H1 (cell line): ENCODE data around the gene PLPPR1. TPM values are rescaled to one million over a fixed set of nuclear protein-coding genes. Genes with fewer than 3 reads are reported as not detected.

Experiments used
- CTCF ChIA-PET: fragments of 300-600 bp; sonication (Branson Sonifier 250); formaldehyde crosslinking; loops from one replicate; lab custom pipeline; 2021; ENCODE audit not compliant: partially characterized antibody; lab: Charles Lee
- POLR2A ChIA-PET: fragments of 300-600 bp; sonication (Branson Sonifier 250); formaldehyde crosslinking; loops from one replicate; lab custom pipeline; 2021; ENCODE audit warnings: inconsistent platforms; ENCODE audit not compliant: partially characterized antibody; lab: Charles Lee
- DNase-seq, 2 experiments: peaks; one replicate each; pipeline versions ENCODE4 v3.0.0 to v3.0.0-alpha.2; 2010 to 2022; ENCODE audit warnings: low spot score in 2 of 2, low read depth in 1 of 2, mixed read lengths in 1 of 2
- FAIRE-seq: peaks from 2 replicates; lab custom pipeline; 2011; peaks lifted over from hg19 to GRCh38; lab: Jason Lieb, UNC
- H2AFZ ChIP-seq: 2 replicates; pipeline ENCODE4 v1.8.1; 2012; ENCODE audit warnings: low read length, inconsistent platforms
- H2AK5ac ChIP-seq: 2 replicates; pipeline ENCODE4 v1.6.1; 2013; ENCODE audit warnings: low read depth, low read length
- H2BK120ac ChIP-seq: replicated peaks from 2 replicates; pipeline ENCODE3; 2013; ENCODE audit warnings: low read depth, low read length, inconsistent platforms
- H2BK12ac ChIP-seq: 2 replicates; pipeline ENCODE4 v1.6.1; 2013; ENCODE audit warnings: low read depth, low read length
- H2BK15ac ChIP-seq: 2 replicates; pipeline ENCODE4 v1.6.1; 2013; ENCODE audit warnings: low read length
- H2BK20ac ChIP-seq: 2 replicates; pipeline ENCODE4 v1.6.1; 2013; ENCODE audit warnings: low read length
- H2BK5ac ChIP-seq: 2 replicates; pipeline ENCODE4 v1.6.1; 2013; ENCODE audit warnings: low read depth, low read length
- H3K14ac ChIP-seq: 2 replicates; pipeline ENCODE4 v1.6.1; 2013; ENCODE audit warnings: inconsistent platforms; ENCODE audit not compliant: insufficient read length
- H3K18ac ChIP-seq: 2 replicates; pipeline ENCODE4 v1.6.1; 2013; ENCODE audit warnings: low read length; ENCODE audit errors: extremely low read depth
- H3K23ac ChIP-seq: 2 replicates; pipeline ENCODE4 v1.6.1; 2013; ENCODE audit warnings: inconsistent platforms; ENCODE audit not compliant: insufficient read length
- H3K23me2 ChIP-seq: 2 replicates; pipeline ENCODE4 v1.6.1; 2013; ENCODE audit warnings: low read depth, low read length
- H3K27ac ChIP-seq: 2 replicates; pipeline ENCODE4 v1.6.1; 2011; ENCODE audit warnings: low read depth, low read length, inconsistent platforms
- H3K27me3 ChIP-seq, 4 experiments: replicated peaks in 1 of 4; 1 replicate in 1 of 4; 2 replicates in 3 of 4; pipeline versions ENCODE4 v1.6.1 to v1.8.1; 2011 to 2013; ENCODE audit warnings: low read length in 3 of 4, mild to moderate bottlenecking in 3 of 4, inconsistent platforms in 2 of 4, mixed read lengths in 2 of 4, moderate library complexity in 1 of 4; ENCODE audit not compliant: control insufficient read depth in 3 of 4, insufficient read depth in 3 of 4; ENCODE audit errors: extremely low read depth in 1 of 4
- H3K36me3 ChIP-seq, 4 experiments: 2 replicates each; pipeline versions ENCODE4 v1.6.1 to v1.8.1; 2011 to 2013; ENCODE audit warnings: mild to moderate bottlenecking in 4 of 4, low read length in 3 of 4, moderate library complexity in 2 of 4, control low read depth in 1 of 4, inconsistent platforms in 1 of 4; ENCODE audit not compliant: insufficient read depth in 4 of 4, control insufficient read depth in 2 of 4
- H3K4ac ChIP-seq: replicated peaks from 2 replicates; pipeline ENCODE3; 2013; ENCODE audit warnings: low read length, low read depth, mixed read lengths, inconsistent platforms; ENCODE audit not compliant: insufficient read length
- H3K4me1 ChIP-seq, 4 experiments: replicated peaks in 1 of 4; 1 replicate in 1 of 4; 2 replicates in 3 of 4; pipeline versions ENCODE4 v1.6.1 to v1.8.1; 2011 to 2013; ENCODE audit warnings: low read length in 3 of 4, inconsistent platforms in 2 of 4, mixed read lengths in 1 of 4; ENCODE audit not compliant: insufficient read depth in 4 of 4, control insufficient read depth in 3 of 4
- H3K4me2 ChIP-seq, 2 experiments: 2 replicates each; pipeline versions ENCODE4 v1.6.1 to v1.8.1; 2011 to 2013; ENCODE audit warnings: low read depth in 2 of 2, low read length in 2 of 2, control low read depth in 1 of 2, inconsistent platforms in 1 of 2, mild to moderate bottlenecking in 1 of 2; ENCODE audit not compliant: insufficient read depth in 1 of 2
- H3K4me3 ChIP-seq, 4 experiments: fragments of 200-600, 300-600 bp in 1 of 4; sonication (generic), shearing (Covaris generic), sonication (Bioruptor Twin) in 1 of 4; 2 replicates each; pipeline versions ENCODE4 v1.5.1 to v1.8.1; 2011 to 2016; ENCODE audit warnings: low read length in 4 of 4, low read depth in 3 of 4, control low read depth in 2 of 4, inconsistent platforms in 2 of 4, mild to moderate bottlenecking in 2 of 4, mixed read lengths in 1 of 4, moderate library complexity in 1 of 4; ENCODE audit not compliant: insufficient read depth in 2 of 4; ENCODE audit errors: extremely low read depth in 1 of 4
- H3K56ac ChIP-seq: replicated peaks from 2 replicates; pipeline ENCODE3; 2013; ENCODE audit warnings: low read depth, mild to moderate bottlenecking, mixed read lengths, low read length, inconsistent platforms; ENCODE audit not compliant: insufficient read length
- H3K79me1 ChIP-seq: 2 replicates; pipeline ENCODE4 v1.6.1; 2013; ENCODE audit warnings: low read depth, low read length, control low read depth
- H3K79me2 ChIP-seq, 2 experiments: 2 replicates each; pipeline versions ENCODE4 v1.6.1 to v1.8.1; 2012 to 2013; ENCODE audit warnings: low read length in 2 of 2, mild to moderate bottlenecking in 2 of 2, inconsistent platforms in 1 of 2; ENCODE audit not compliant: insufficient read depth in 2 of 2, control insufficient read depth in 1 of 2
- H3K9ac ChIP-seq, 4 experiments: replicated peaks in 1 of 4; 1 replicate in 1 of 4; 2 replicates in 3 of 4; pipeline versions ENCODE4 v1.6.1 to v1.8.1; 2011 to 2013; ENCODE audit warnings: low read depth in 3 of 4, low read length in 3 of 4, control low read depth in 2 of 4, mild to moderate bottlenecking in 2 of 4, moderate library complexity in 2 of 4, inconsistent platforms in 1 of 4; ENCODE audit errors: extremely low read depth in 1 of 4
- H3K9me3 ChIP-seq, 2 experiments: 2 replicates each; pipeline versions ENCODE4 v1.6.1 to v1.8.1; 2012 to 2013; ENCODE audit warnings: mild to moderate bottlenecking in 2 of 2, moderate library complexity in 2 of 2, control low read depth in 1 of 2, inconsistent platforms in 1 of 2, low read depth in 1 of 2, low read length in 1 of 2, mixed read lengths in 1 of 2; ENCODE audit not compliant: insufficient read depth in 2 of 2
- H4K20me1 ChIP-seq, 2 experiments: replicated peaks in 1 of 2; 2 replicates each; pipeline versions ENCODE3 to v1.8.1; 2011 to 2013; ENCODE audit warnings: inconsistent platforms in 2 of 2, low read length in 2 of 2, mild to moderate bottlenecking in 1 of 2; ENCODE audit not compliant: insufficient read depth in 2 of 2, control insufficient read depth in 1 of 2
- H4K5ac ChIP-seq: 2 replicates; pipeline ENCODE4 v1.6.1; 2013; ENCODE audit warnings: low read length, low read depth, mixed read lengths, inconsistent platforms; ENCODE audit not compliant: insufficient read length
- H4K8ac ChIP-seq: 2 replicates; pipeline ENCODE4 v1.8.0; 2013; ENCODE audit warnings: mild to moderate bottlenecking, moderate library complexity, low read length, inconsistent platforms; ENCODE audit not compliant: insufficient read depth; ENCODE audit errors: extremely low read depth
- H4K91ac ChIP-seq: replicated peaks from 2 replicates; pipeline ENCODE3; 2013; ENCODE audit warnings: low read length, mixed read lengths, inconsistent platforms; ENCODE audit not compliant: insufficient read length
- ASH2L ChIP-seq: fragments of 200-600, 300-600 bp; sonication (generic); IDR thresholded peaks from one replicate; pipeline ENCODE4 v1.7.1; 2017; ENCODE audit warnings: low read length
- BCL11A ChIP-seq, 2 experiments: IDR thresholded peaks; one replicate each; pipeline ENCODE4 v1.6.1; 2011; ENCODE audit warnings: low read depth in 2 of 2, low read length in 2 of 2, mild to moderate bottlenecking in 2 of 2
- BRCA1 ChIP-seq: IDR thresholded peaks from 2 replicates; pipeline ENCODE4 v1.6.1; 2012; ENCODE audit warnings: low read depth, low read length, improper control_type of control experiment
- CTBP2 ChIP-seq: IDR thresholded peaks from 2 replicates; pipeline ENCODE4 v1.7.0; 2011; ENCODE audit warnings: borderline replicate concordance, mild to moderate bottlenecking, moderate library complexity, mixed read lengths, low read length; ENCODE audit not compliant: insufficient read depth, insufficient read length
- EGR1 ChIP-seq: IDR thresholded peaks from 2 replicates; pipeline ENCODE4 v1.6.1; 2011; ENCODE audit warnings: low read depth, low read length, borderline replicate concordance
- HDAC2 ChIP-seq, 2 experiments: fragments of 300-600 bp in 1 of 2; sonication (generic) in 1 of 2; IDR thresholded peaks; 2 replicates each; pipeline ENCODE4 v1.6.1; 2011 to 2012; ENCODE audit warnings: low read depth in 2 of 2, low read length in 2 of 2, mild to moderate bottlenecking in 2 of 2, moderate library complexity in 2 of 2, borderline replicate concordance in 1 of 2, inconsistent platforms in 1 of 2
- MAX ChIP-seq: IDR thresholded peaks from 2 replicates; pipeline ENCODE4 v1.6.1; 2012; ENCODE audit warnings: inconsistent platforms
- POLR2AphosphoS5 ChIP-seq: IDR thresholded peaks from 2 replicates; pipeline ENCODE4 v1.6.1; 2011; ENCODE audit warnings: low read depth, low read length
- RAD21 ChIP-seq, 2 experiments: IDR thresholded peaks in 1 of 2; conservative IDR thresholded peaks in 1 of 2; 2 replicates each; pipeline ENCODE4 v1.6.1; 2011; ENCODE audit warnings: low read depth in 2 of 2, low read length in 2 of 2, improper control_type of control experiment in 1 of 2, inconsistent platforms in 1 of 2, mild to moderate bottlenecking in 1 of 2, moderate library complexity in 1 of 2
- SP1 ChIP-seq: IDR thresholded peaks from 2 replicates; pipeline ENCODE4 v1.6.1; 2011; ENCODE audit warnings: low read depth, low read length
- SP2 ChIP-seq: IDR thresholded peaks from 2 replicates; pipeline ENCODE4 v1.6.1; 2012; ENCODE audit warnings: mild to moderate bottlenecking, low read length, inconsistent platforms
- SP4 ChIP-seq: IDR thresholded peaks from 2 replicates; pipeline ENCODE4 v1.6.1; 2012; ENCODE audit warnings: low read length, inconsistent platforms
- TAF1 ChIP-seq: IDR thresholded peaks from 2 replicates; pipeline ENCODE4 v1.6.1; 2011; ENCODE audit warnings: mild to moderate bottlenecking, low read depth, low read length
- TEAD4 ChIP-seq: IDR thresholded peaks from 2 replicates; pipeline ENCODE4 v1.6.1; 2012; ENCODE audit warnings: low read depth, low read length, inconsistent platforms, mixed read lengths
- YY1 ChIP-seq: IDR thresholded peaks from 2 replicates; pipeline ENCODE4 v1.6.1; 2011; ENCODE audit warnings: low read depth, mild to moderate bottlenecking, low read length
- WGBS, 2 experiments: shearing (Covaris generic) in 1 of 2; methylation state at CpG; one replicate each; pipeline versions ENCODE4 v1.1.6 to v1.1.7; 2013 to 2015; ENCODE audit warnings: low lambda C conversion rate in 2 of 2, mixed read lengths in 2 of 2, inconsistent platforms in 1 of 2, low coverage in 1 of 2, missing lambda C conversion rate in 1 of 2; ENCODE audit not compliant: insufficient replicate concordance in 2 of 2, insufficient coverage in 1 of 2, insufficient read length in 1 of 2; ENCODE audit errors: extremely low coverage in 1 of 2, missing lambda C conversion rate in 1 of 2; 5-methylcytosine and 5-hydroxymethylcytosine counted together
- polyA plus RNA-seq, 7 experiments: library from polyadenylated mRNA; depleted of rRNA in 3 of 7; stranded (reverse) in 5 of 7; unstranded in 2 of 7; fragments of >200 nt in 5 of 7; fragments of 200-250 nt in 2 of 7; gene quantifications; 1 replicate in 5 of 7; 2 replicates in 1 of 7; 4 replicates in 1 of 7; pipeline versions ENCODE4 v1.2.1 to v1.2.3, GENCODE V29; 2011 to 2013; ENCODE audit warnings: missing spikeins in 2 of 7, mixed read lengths in 2 of 7
- total RNA-seq: library from RNA; stranded (reverse); fragmentation: NEBNext Ultra II Directional; extraction: Animal tissue kit (Norgen Biotek cat#: 25700); gene quantifications from 2 replicates; pipeline ENCODE4 v1.2.1, GENCODE V29; 2021

PLPPR1 gene
- total and polyA plus RNA-seq, 2 of the 8 experiments (the other 6 are each of a cell fraction or from before 2014, with no cell fraction given): 1.4 to 1.8 TPM

- Histone ChIP-seq H3K4ac (no peak overlapping the region), H3K79me1 (no peaks in the 10 kb centered on the region), H3K4me1 (no peaks in the 10 kb centered on the region), H4K8ac (no peak overlapping the region), H3K9me3 (no peaks in the 10 kb centered on the region), H2BK15ac (no peak overlapping the region), H4K5ac (no peak overlapping the region), H3K23me2 (no peaks in the 10 kb centered on the region), H3K56ac (no peak overlapping the region), H3K36me3 (no peaks in the 10 kb centered on the region; a peak in 1 of 8 replicates), H2AK5ac (no peak overlapping the region), H3K4me3 (no peak overlapping the region), H4K20me1 (no peaks in the 10 kb centered on the region), H2BK12ac (no peak overlapping the region), H2AFZ (no peak overlapping the region), H3K9ac (no peak overlapping the region), H2BK5ac (no peak overlapping the region), H4K91ac (no peak overlapping the region), H2BK20ac (no peak overlapping the region), H2BK120ac (no peak overlapping the region), H3K14ac (no peak overlapping the region), H3K27ac (no peak overlapping the region), H3K79me2 (no peaks in the 10 kb centered on the region), H3K18ac (no peak overlapping the region), H3K4me2 (no peak overlapping the region), H3K27me3 (no peaks in the 10 kb centered on the region), H3K23ac (no peak overlapping the region)
- FAIRE-seq (no peak), DNase-seq (no peak)
- ChIA-PET POLR2A (no interaction called here), CTCF (no interaction called here)
- WGBS, 2 experiments: 95% methylated on average over 1 of the region's 1 CpG; no CpG with 5 or more reads in 1 of the 2 experiments
- TF ChIP-seq SP2 (no peak), CTBP2 (no peak), EGR1 (no peak), TEAD4 (no peak), RAD21 (IDR thresholded peaks at IDR 0.05 in 1 of 2, conservative IDR thresholded peaks at IDR 0.05 in 1 of 2; ENCODE audit: low read depth in 2 of 2, low read length in 2 of 2) (no peak), SP4 (no peak), TAF1 (no peak), BCL11A (IDR thresholded peaks at IDR 0.05; ENCODE audit: low read depth in 2 of 2, low read length in 2 of 2) (no peak), ASH2L (no peak), MAX (no peak), SP1 (no peak), YY1 (no peak), HDAC2 (IDR thresholded peaks at IDR 0.05; ENCODE audit: borderline replicate concordance in 1 of 2, low read depth in 2 of 2, low read length in 2 of 2) (no peak), POLR2AphosphoS5 (no peak), BRCA1 (no peak)
These were observed 34.2 kb downstream of the PLPPR1 start for GRCh38 chr9:101062686-101063085.
